ENCODE results near the gene CSDE1.

The CSDE1 gene

DNA sequence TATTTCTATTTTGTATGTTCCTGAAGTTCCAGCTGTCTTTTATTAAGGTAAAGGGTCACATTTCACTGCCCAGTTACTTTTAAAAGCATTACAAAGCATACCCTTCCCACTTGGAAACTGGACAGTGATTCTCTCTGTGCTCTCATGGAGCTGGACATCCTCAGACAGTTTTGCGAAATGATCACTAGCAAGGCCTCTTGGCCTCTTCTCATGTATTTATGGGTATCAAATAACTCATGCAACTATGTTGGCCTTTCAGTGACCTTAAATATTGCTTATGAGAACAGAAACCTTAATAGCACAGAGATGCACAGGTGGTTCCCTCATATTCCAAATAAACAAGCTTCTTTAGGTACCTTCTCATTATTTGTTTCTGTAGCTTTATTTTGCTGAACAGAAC is 54.5 kb downstream of the CSDE1 start:
- in situ Hi-C loops (cut with HindIII; ENCODE audit: low sequenced_read_pairs), result no loop called here

DNA sequence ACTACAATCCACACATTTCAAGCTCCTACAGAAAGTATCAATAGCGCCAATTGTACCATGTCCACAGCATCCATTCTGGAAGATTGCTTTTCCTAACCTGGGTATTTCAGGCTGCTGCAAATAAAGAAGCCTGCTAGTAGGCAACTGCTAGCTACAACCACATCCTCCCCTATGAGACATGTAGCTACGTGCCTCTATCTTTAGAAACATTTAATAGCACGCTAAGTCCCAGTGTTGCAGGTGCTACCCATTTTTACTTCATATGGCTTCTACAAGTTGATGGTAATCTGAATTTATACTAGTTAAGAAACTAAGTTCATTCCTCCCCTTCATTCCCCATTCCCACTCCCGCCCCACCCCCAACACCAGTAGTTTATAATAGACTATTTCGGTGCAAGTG is 55.0 kb downstream of the CSDE1 start:
- in situ Hi-C loops (cut with HindIII; ENCODE audit: low sequenced_read_pairs), result no loop called here

- in situ Hi-C loops (cut with HindIII; ENCODE audit: low sequenced_read_pairs), result no loop called here
These were observed 55.9 kb downstream of the CSDE1 start for GRCh38 chr1:114701931-114702330.

- in situ Hi-C loops (cut with HindIII; ENCODE audit: low sequenced_read_pairs), result no loop called here
These were observed 57.7 kb downstream of the CSDE1 start for GRCh38 chr1:114700036-114700600.

GRCh38 chr1:114696810-114697209 is 61.0 kb downstream of the CSDE1 start:
- in situ Hi-C loops (cut with HindIII; ENCODE audit: low sequenced_read_pairs), result no loop called here

GRCh38 chr1:114695430-114696058 is 62.2 kb downstream of the CSDE1 start, which contains the start of gene AMPD1:
Gene AMPD1 (minus strand): TSS chr1:114695546. CDS start chr1:114695471, 75 bp downstream.
- in situ Hi-C loops (cut with HindIII; ENCODE audit: low sequenced_read_pairs), result no loop called here

DNA sequence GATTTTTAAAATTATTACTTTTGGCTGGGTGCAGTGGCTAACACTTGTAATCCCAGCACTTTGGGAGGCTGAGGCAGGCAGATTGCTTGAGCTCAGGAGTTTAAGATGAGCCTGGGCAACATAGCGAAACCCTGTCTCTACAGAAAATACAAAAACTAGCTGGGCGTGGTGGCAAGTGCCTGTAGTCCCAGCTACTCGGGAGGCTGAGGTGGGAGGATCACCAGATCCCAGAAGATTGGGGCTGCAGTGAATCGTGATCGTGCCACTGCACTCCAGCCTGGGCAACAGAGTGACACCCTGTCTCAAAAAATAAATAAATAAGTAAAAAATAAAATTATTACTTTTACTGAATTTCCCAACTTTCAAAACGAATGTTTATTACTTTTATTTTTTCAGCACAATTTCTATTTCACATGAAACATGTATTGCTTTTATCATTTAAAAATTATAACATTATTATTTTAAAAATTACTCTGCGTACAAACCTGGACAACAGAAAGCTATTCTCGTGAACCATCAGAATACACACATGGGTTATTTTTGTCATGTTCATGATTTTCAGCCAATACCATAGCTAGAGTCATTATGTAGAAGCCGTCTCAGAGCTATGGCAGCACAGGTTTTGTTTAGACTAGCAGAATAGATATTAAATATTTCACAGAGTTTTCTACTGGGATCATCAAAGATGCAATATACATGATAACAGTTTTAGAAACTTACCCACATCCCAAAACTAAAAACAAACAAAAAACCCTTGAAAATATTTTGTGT is 63.1 kb downstream of the CSDE1 start:
- in situ Hi-C loops (cut with HindIII; ENCODE audit: low sequenced_read_pairs), result no loop called here

DNA sequence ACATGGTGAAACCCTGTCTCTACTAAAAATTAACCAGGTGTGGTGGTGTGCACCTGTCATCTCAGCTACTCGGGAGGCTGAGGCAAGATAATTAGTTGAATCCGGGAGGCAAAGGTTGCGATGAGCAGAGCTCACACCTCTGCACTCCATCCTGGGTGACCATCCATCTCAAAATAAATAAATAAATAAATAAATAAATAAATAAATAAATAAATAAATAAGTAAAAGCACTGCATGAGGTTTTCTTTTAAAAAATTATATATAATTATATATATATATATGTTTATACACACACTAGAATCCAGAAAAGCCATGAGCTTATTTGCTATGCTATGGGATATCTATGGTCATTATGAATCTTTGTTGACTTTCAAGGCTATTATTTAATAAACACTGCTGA is 64.8 kb downstream of the CSDE1 start:
- in situ Hi-C loops (cut with HindIII; ENCODE audit: low sequenced_read_pairs), result no loop called here

DNA sequence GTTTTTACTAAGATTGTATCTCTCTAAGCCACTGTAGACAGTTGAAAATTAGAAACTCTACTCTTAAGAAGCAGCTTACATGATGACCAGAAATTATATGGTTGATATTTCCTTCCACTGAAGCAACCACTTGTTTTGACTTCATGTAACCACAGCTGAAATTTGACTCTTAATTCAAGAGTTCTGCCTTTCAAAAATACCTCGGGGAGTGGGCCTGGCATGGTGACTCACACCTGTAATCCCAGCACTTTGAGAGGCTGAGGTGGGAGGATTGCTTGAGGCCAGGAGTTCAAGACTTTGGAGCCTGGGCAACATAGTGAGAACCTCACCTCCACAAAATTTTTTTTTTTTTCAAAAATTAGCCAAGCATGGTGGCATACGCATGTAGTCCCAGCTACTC is 66.7 kb downstream of the CSDE1 start:
- in situ Hi-C loops (cut with HindIII; ENCODE audit: low sequenced_read_pairs), result no loop called here

- in situ Hi-C loops (cut with HindIII; ENCODE audit: low sequenced_read_pairs), result no loop called here
These were observed 67.6 kb downstream of the CSDE1 start for GRCh38 chr1:114690148-114690547.

DNA sequence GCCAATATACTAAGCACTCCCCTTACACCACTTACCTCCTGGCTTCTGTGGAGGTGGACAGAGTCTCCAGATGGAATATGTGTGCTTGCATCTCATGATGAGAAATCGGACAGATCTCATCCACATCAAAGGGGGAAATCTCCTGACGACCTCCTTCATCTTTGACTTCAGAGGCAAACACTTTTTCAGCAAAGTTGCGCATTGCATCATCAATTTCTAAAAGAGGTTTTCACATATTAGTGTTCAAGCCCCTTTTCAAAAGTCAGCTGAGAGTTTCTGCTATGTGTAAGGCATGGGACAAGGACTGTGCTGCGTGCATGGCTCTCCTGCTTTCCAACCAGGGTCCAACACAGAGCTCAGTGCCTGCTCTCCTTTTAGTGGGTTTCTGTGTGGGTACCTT is 69.3 kb downstream of the CSDE1 start:
- in situ Hi-C loops (cut with HindIII; ENCODE audit: low sequenced_read_pairs), result no loop called here

DNA sequence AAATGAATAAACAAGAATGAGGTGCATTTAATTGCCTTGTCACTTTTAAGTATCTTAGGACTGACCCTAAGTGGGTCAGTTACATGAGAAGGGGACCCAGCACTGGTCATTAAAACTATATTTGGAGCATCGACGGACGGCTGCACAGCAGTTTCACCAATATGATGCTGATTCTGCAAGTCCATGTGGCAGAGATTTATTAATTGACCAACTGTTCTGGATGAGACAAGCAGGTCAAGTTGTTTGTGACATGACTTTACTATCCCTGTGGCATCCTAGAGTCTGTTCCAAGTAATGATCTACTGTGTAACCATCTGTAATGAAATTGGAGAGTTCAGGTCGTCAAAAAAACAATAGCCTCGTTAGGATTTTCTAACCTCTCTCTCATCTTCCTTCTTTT is 71.9 kb downstream of the CSDE1 start:
- in situ Hi-C loops (cut with HindIII; ENCODE audit: low sequenced_read_pairs), result no loop called here

GRCh38 chr1:114677691-114678090 is 80.1 kb downstream of the CSDE1 start:
- in situ Hi-C loops (cut with HindIII; ENCODE audit: low sequenced_read_pairs), result no loop called here

DNA sequence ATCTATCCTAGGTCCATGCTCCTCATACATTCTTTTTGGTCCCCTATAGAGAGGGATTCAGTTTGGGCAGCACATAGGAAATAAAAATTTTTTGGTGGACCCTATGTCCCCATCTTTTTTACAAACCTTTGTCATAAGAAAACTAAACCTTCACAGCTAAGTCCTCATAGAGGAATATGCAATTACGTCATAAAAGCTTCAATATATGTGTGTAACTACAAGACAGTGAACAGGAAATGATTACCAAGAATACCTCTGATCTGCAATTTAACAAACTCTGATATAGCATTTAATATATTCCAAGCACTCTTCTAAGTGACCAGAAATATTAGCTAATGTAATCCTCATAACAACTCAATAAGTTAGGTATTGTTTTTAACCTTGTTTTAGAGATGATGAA is 81.7 kb downstream of the CSDE1 start:
- in situ Hi-C loops (cut with HindIII; ENCODE audit: low sequenced_read_pairs), result no loop called here

GRCh38 chr1:114671939-114672275 is 85.9 kb downstream of the CSDE1 start:
- in situ Hi-C loops (cut with HindIII; ENCODE audit: low sequenced_read_pairs), result no loop called here

GRCh38 chr1:114671011-114671938 is 86.5 kb downstream of the CSDE1 start:
- in situ Hi-C loops (cut with HindIII; ENCODE audit: low sequenced_read_pairs), result no loop called here

DNA sequence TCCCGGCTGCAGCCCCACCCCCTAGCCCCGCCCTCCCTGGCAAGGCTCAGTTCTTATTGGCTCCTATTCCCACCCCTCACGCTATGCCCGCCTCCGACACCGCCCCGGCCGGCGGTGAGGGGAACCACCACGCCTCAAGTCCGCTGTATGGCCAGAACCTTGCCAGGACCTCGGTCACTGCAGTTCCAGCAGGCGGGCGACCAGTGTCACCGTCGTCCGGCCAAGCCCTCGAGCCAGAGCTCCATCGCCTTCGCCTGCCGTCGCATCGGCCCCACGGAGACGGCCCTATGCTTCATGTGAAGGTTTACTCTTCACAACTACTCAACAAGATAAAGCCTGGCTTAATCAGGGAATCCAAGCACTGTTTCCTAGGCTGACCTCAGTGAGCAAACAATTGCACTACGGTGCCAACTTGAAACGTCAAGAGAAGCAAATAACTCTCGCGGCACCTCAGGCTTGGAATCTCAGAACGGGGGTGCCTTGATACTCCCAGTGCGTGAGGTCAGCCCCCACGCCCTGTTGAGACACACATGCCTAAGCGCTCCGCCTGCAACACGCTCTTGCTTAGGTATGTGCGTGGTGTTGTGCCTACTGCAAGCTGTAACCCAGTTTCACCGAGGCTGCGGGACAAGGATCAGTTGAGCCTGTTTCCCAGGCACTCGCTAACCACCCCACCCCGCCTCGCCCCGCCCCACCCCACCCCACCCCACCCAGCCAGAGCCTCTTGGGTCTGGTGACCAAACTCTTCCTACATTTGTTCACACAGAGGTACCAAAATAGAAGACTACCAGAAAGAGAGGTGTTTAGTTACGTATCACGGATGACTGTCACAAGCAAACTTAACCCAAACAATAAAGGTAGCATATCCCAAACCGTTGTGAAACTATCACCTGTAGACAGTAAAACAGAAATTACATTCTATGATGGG is 87.4 kb downstream of the CSDE1 start:
- in situ Hi-C loops (cut with HindIII; ENCODE audit: low sequenced_read_pairs), result no loop called here

DNA sequence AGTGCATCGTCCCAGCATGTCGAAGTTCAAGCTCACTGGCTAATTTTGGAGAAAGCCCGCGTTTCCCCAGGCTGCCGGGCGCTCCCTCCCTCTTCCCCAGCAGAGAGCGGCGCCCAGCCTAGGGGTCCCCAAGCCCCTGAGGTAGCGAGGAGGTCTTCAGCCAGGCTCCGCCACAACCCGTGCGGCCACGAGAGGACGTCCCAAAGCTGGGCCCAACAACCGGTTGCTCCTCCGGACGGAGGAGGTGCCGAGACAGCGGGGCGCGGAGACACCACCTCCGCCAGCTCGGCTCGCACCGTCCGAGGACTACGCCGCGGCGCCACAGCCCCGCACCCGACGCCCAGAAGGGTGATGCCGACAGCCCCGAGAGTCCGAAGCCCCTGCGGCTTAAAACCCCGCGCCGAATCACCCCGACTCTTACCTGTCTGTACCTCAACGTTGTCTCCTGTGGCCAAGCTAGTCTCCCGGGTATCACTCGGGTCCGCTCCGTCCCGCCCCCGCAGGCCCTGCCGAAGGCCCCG is 88.2 kb downstream of the CSDE1 start, which contains the start of gene DENND2C:
DENND2C (minus strand) TSS at position 488 of the 521 bp plus-strand sequence. CDS start 44,065 bp downstream, outside the sequence.
- in situ Hi-C loops (cut with HindIII; ENCODE audit: low sequenced_read_pairs), result no loop called here

DNA sequence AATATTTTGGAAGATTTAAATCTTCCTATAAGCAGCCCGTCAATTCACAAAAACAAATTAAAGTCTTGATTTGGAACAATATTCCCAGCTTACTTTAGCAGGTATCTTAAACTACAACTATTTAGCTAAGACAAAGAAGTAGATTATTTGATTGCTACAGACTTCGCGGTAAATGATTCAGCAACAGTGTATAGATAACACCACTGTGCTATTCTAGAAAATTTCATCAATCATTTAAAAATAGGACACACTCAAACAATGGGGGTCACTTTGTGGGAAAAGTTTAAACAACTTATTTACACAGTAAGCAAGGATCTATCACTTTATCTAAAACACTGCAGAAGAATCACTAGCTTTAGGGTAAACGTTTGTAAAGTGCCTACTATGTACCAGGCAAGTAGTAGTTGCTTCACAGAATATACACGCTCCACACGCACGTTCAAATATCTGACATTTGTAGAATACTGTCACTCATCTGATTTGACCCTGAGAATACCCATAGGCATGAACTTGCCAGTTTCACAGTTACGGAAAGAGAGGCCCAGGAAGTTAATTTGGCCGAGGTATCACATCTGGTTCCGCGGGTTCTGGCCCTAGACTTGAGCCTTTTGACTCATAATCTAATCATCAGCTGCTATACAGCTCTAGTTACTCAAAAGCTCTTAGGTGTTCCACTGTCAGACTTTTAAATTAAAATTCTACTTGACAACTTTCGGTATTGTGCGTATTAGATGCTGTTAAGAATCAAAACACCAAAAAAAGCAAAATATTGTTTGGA is 88.8 kb downstream of the CSDE1 start:
- in situ Hi-C loops (cut with HindIII; ENCODE audit: low sequenced_read_pairs), result no loop called here
